ENCODE results near the gene APOB.

GRCh38 chr2:20990442-20991430 is 53.1 kb downstream of the APOB start:
- no peak for TF ChIP-seq FOXJ3 (CRISPR knock-in tag; IDR thresholded peaks at IDR 0.05)
- TF ChIP-seq CTCF (IDR thresholded peaks at IDR 0.05): no peak
- TF ChIP-seq TAF1 (IDR thresholded peaks at IDR 0.05; ENCODE audit: borderline replicate concordance, low read depth, low read length): no peak
- TF ChIP-seq JUND (IDR thresholded peaks at IDR 0.05): no peak
- no peak for TF ChIP-seq REST (IDR thresholded peaks at IDR 0.05; ENCODE audit: low read depth, low read length)
- no peak for TF ChIP-seq RFX5 (IDR thresholded peaks at IDR 0.05; ENCODE audit: low read length)
- TF ChIP-seq CHD2 (IDR thresholded peaks at IDR 0.05; ENCODE audit: low read length, partially characterized antibody): no peak
- no peak for TF ChIP-seq RXRA (IDR thresholded peaks at IDR 0.05; ENCODE audit: borderline replicate concordance, low read depth)
- TF ChIP-seq FOXM1 (IDR thresholded peaks at IDR 0.05; ENCODE audit: low read depth): no peak
- TF ChIP-seq MAX (IDR thresholded peaks at IDR 0.05; ENCODE audit: low read depth): no peak
- no peak for TF ChIP-seq FOSL2 (IDR thresholded peaks at IDR 0.05; ENCODE audit: borderline replicate concordance, low read depth)
- no peak for TF ChIP-seq POLR2AphosphoS5 (IDR thresholded peaks at IDR 0.05; ENCODE audit: low read depth, low read length)
